ENCODE results near the gene SLC25A27. TPM values are rescaled to one million over a fixed set of nuclear protein-coding genes. Genes with fewer than 3 reads are reported as not detected.

Gene SLC25A27
- polyA plus RNA-seq, 1 donor (not counting 4 experiments of a cell fraction or from before 2014, with no cell fraction given): 10.4 TPM

DNA sequence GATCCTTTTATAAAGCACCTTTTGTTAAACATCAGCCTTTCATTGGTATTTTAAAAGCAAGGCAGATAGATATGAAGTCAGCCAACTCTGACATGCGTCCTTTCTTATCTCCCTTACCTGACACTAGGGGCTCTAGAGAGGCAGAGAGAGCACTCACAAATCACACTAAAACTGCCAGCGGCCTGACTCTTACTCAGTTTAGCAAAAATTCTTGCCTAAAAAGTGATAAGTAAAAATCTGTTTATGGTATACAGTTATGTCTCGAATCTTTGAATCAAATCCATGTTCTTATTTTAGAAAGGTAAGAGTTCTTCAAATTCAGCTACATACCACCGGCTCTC lies 24.5 kb downstream of the SLC25A27 start:
- Histone ChIP-seq H3K4me3 (ENCODE audit: control insufficient read depth in 2 of 3, extremely low read depth in 1 of 3, insufficient read depth in 2 of 3, low read depth in 1 of 3, low read length in 3 of 3) (no peak overlapping the region), H3K4me1 (ENCODE audit: control insufficient read depth, extremely low read depth, insufficient read depth, low read length) (no peaks in the 10 kb centered on the region), H3K4me2 (ENCODE audit: control insufficient read depth, extremely low read depth, insufficient read depth, low read depth, low read length) (no peak overlapping the region), H3K9ac (ENCODE audit: control insufficient read depth, extremely low read depth, insufficient read depth, low read length) (no peak overlapping the region), H3K36me3 (ENCODE audit: control insufficient read depth in 2 of 2, extremely low read depth in 1 of 2, insufficient read depth in 2 of 2, low read length in 2 of 2) (no peaks in the 10 kb centered on the region), H3K27me3 (ENCODE audit: control insufficient read depth, extremely low read depth, insufficient read depth, low read length) (no peaks in the 10 kb centered on the region), H2AFZ (ENCODE audit: control insufficient read depth, low read length) (no peak overlapping the region), H3K79me2 (ENCODE audit: control insufficient read depth, insufficient read depth, low read length) (no peaks in the 10 kb centered on the region), H3K9me1 (ENCODE audit: control insufficient read depth, extremely low read depth, insufficient read depth, low read length) (no peaks in the 10 kb centered on the region), H3K9me3 (ENCODE audit: control insufficient read depth, low read depth, low read length) (no peaks in the 10 kb centered on the region), H4K20me1 (ENCODE audit: control insufficient read depth, extremely low read depth, insufficient read depth, low read length) (no peaks in the 10 kb centered on the region), H3K27ac (ENCODE audit: control insufficient read depth, insufficient read depth, low read length) (no peak overlapping the region)
- FAIRE-seq (no peak), DNase-seq (ENCODE audit: low read depth, low spot score) (no peak)
- dilution Hi-C loops (cut with MboI; ENCODE audit: extremely low pct_ligation_motif_present, low sequenced_read_pairs): no loop called here
- TF ChIP-seq, protein P1, sequence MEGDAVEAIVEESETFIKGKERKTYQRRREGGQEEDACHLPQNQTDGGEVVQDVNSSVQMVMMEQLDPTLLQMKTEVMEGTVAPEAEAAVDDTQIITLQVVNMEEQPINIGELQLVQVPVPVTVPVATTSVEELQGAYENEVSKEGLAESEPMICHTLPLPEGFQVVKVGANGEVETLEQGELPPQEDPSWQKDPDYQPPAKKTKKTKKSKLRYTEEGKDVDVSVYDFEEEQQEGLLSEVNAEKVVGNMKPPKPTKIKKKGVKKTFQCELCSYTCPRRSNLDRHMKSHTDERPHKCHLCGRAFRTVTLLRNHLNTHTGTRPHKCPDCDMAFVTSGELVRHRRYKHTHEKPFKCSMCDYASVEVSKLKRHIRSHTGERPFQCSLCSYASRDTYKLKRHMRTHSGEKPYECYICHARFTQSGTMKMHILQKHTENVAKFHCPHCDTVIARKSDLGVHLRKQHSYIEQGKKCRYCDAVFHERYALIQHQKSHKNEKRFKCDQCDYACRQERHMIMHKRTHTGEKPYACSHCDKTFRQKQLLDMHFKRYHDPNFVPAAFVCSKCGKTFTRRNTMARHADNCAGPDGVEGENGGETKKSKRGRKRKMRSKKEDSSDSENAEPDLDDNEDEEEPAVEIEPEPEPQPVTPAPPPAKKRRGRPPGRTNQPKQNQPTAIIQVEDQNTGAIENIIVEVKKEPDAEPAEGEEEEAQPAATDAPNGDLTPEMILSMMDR (optimal IDR thresholded peaks at IDR 0.05 in 1 of 3, IDR thresholded peaks at IDR 0.05 in 1 of 3, conservative IDR thresholded peaks at IDR 0.05 in 1 of 3; ENCODE audit: extremely low read depth in 1 of 3, insufficient read depth in 2 of 3, low read length in 3 of 3): peak; percentile 18 to 50 (median 34)
- no peak for TF ChIP-seq EZH2 (IDR thresholded peaks at IDR 0.05; ENCODE audit: low read length)

- Histone ChIP-seq H3K4me3 (ENCODE audit: control insufficient read depth in 2 of 3, extremely low read depth in 1 of 3, insufficient read depth in 2 of 3, low read depth in 1 of 3, low read length in 3 of 3) (no peak overlapping the region), H3K4me1 (ENCODE audit: control insufficient read depth, extremely low read depth, insufficient read depth, low read length) (peaks cover 5% of the 10 kb centered on the region), H3K36me3 (ENCODE audit: control insufficient read depth in 2 of 2, extremely low read depth in 1 of 2, insufficient read depth in 2 of 2, low read length in 2 of 2) (no peaks in the 10 kb centered on the region), H3K4me2 (ENCODE audit: control insufficient read depth, extremely low read depth, insufficient read depth, low read depth, low read length) (peak overlapping the region; percentile 6), H3K9ac (ENCODE audit: control insufficient read depth, extremely low read depth, insufficient read depth, low read length) (no peak overlapping the region), H4K20me1 (ENCODE audit: control insufficient read depth, extremely low read depth, insufficient read depth, low read length) (no peaks in the 10 kb centered on the region), H3K9me3 (ENCODE audit: control insufficient read depth, low read depth, low read length) (no peaks in the 10 kb centered on the region), H2AFZ (ENCODE audit: control insufficient read depth, low read length) (no peak overlapping the region), H3K79me2 (ENCODE audit: control insufficient read depth, insufficient read depth, low read length) (no peaks in the 10 kb centered on the region), H3K9me1 (ENCODE audit: control insufficient read depth, extremely low read depth, insufficient read depth, low read length) (no peaks in the 10 kb centered on the region), H3K27me3 (ENCODE audit: control insufficient read depth, extremely low read depth, insufficient read depth, low read length) (no peaks in the 10 kb centered on the region), H3K27ac (ENCODE audit: control insufficient read depth, insufficient read depth, low read length) (no peak overlapping the region)
- TF ChIP-seq, protein P1 (optimal IDR thresholded peaks at IDR 0.05 in 1 of 3, IDR thresholded peaks at IDR 0.05 in 1 of 3, conservative IDR thresholded peaks at IDR 0.05 in 1 of 3; ENCODE audit: extremely low read depth in 1 of 3, insufficient read depth in 2 of 3, low read length in 3 of 3): no peak
- no peak for TF ChIP-seq EZH2 (IDR thresholded peaks at IDR 0.05; ENCODE audit: low read length)
- peak; percentile 52 for DNase-seq (ENCODE audit: low read depth, low spot score)
- dilution Hi-C loops (cut with MboI; ENCODE audit: extremely low pct_ligation_motif_present, low sequenced_read_pairs): no loop called here
- FAIRE-seq: peak; percentile 81
These were observed 32.0 kb downstream of the SLC25A27 start for GRCh38 chr6:46684771-46685170.

All from keratinocyte (primary cell).